Urothelium cell line (cell line): ENCODE measurements around the gene CRYZL1.
A peak's percentile ranks its signal among the peaks of the same experiment; 100 is the strongest.

ENCODE experiments used
- DNase-seq: peaks from one replicate; pipeline ENCODE4 v3.0.0; 2011; ENCODE audit warnings: low spot score, mixed read lengths
- FAIRE-seq: peaks from 2 replicates; lab custom pipeline; 2011; peaks lifted over from hg19 to GRCh38; lab: Jason Lieb, UNC

Gene CRYZL1

DNA sequence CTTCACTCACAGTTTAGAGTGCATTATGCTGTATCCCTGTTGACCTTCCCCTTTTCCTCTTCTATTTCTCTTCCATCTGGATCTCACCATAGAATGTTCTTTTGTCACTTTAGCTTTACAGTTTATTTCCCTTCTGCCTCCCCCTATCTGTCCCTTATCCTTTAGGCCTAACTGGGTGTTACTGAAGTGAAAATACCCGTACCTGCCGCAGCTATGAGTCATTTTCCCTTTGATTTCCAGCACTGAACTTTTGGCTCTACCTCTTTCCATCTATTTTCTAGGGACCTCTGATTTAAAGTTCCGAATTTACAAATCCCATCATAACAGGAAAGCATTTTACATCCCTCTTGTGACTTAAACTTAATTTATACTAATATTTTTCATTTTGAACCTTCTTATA, 20.5 kb upstream of the CRYZL1 start:
- no peak for FAIRE-seq
- no peak for DNase-seq

DNA sequence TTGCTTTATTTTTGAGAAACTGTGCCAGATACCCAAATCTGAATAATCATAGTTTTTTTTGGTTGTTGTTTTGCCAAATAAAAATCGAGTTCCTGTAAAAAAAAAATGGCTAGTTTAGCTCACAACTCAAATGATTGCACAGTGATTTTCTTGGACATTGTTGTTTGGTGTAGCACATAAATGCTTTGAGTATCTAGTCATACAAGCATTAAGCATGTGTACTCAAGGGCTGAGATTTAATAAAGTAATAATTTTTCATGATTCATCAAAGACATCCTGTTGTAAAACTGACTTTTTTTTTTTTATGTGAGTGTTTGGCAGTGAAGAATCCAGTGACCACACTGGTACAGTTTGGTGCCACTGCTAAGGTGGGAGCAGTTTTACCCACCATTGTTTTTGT, 19.6 kb upstream of the CRYZL1 start:
- no peak for FAIRE-seq
- no peak for DNase-seq

DNA sequence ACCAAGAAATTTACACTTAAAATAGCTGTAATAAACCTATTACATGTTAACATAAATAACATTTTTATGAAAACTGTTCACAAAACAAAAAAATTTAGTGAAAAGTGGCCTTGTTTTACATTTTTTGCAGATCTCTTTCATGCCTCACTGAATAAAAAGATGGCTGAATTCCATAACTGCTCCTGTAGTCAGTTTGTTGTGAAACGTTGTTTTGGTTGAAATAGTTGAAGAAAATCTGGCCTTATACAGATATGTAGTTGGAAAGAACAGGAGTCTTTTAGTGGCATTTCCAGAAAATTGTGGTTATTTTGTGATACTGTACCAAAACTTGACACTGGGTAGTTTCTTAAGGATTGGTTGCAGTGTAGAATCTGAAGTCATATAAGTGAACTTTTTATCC, 18.9 kb upstream of the CRYZL1 start:
- no peak for DNase-seq
- no peak for FAIRE-seq

DNA sequence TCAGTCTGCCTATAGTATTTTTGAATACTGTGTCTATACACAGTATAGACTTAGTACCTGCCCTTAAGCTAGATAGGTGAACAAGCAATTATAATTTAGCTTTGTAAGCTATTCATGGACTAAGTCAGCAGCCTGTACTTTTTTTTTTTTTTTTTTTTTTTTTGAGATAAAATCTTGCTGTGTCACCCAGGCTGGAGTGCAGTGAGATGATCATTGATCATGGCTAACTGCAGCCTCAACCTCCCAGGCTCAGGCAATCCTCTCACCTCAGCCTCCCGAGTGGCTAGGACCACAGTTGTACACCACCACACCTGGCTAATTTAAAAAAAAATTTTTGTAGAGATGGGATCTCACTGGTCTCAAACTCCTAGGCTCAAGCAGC, 18.0 kb upstream of the CRYZL1 start:
- DNase-seq: no peak
- no peak for FAIRE-seq

DNA sequence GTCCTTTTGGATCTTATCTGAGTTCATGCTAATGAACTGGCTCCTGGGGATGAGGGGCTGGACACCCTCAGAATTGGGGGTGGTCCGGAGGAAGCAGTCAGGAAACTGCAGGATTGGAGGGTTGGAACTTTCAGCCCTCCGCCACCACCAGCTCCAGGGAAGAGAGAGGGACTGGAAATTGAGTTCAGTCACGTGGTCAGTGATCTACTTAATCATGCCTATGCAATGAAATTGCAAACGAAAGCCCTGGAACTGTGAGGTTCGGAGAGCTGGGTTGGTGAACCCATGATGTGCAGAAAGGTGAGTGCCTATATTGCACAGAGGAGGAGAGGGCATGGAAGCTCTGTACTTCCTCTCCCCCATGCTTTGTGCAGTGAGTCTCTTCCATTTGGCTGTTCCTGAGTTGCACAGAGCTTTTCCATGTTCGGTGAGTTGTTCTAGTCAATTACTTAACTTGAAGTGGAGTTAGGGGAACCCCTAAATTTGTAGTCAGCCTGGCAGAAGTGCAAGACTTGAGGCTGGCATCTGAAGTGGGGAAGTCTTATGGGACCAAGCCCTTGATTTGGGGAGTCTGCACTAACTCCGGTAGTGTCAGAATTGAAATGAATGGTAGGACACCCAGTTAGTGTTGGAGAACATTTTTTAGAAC, 17.5 kb upstream of the CRYZL1 start:
- FAIRE-seq (no peak), DNase-seq (no peak)

DNA sequence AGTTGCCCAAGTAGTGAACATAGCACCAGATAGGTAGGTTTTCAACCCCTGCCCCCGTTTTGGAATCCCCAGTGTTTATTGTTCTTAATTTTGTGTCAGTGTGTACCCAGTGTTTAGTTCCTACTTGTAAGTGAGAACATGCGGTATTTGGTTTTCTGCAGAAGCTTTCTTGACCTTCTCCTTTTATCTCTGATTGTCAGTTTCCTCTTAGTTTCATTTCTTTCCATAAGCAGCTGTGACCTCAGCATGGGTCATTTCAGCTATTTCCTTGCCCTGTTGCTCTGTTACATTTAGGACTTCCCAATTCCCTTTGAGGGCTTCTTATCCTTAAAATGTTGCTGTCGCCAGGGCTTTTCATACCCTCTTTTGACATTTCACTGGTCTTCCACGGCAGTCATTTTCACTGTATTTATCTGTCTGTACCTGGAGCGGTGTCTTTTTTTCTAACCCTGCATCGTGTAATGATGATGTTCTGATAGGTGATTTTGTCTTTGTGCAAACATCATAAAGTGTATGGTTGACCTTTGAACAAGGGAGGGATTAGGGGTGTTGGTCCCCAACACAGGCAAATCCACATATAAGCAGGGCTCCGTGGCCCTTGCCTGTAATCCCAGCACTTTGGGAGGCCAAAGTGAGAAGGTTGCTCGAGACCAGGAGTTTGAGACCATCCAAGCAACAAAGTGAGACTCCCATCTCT, 15.7 kb upstream of the CRYZL1 start:
- FAIRE-seq: no peak
- DNase-seq: no peak

DNA sequence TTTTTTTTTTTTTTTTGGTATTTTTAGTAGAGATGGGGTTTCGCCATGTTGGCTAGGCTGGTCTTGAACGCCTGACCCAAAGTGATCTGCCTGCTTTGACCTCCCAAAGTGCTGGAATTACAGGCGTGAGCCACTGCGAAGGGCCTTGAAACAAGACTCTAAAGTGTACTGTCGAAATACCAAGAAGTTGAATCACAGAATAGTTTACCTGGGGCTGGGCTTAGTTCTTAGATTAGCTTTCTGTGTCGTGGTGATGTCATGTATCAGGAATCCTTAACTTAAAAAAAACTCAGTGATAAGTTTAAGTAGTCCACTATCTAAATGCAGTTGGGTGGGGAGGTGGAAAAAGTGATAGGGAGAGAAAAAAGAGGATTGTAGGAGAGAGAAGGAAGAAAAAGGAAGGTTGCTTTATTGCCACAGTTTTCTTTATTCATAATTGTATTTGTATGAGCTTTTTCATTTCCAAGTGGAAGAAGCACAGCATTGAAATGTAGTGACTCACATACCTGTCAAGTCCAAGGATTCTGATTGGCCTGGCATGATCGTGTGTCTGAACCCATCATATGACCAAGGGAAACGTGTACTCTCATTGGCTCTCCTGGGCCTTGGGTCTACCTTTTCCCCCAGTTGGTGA, 14.2 kb upstream of the CRYZL1 start:
- DNase-seq (peak; percentile 82), FAIRE-seq (no peak)

DNA sequence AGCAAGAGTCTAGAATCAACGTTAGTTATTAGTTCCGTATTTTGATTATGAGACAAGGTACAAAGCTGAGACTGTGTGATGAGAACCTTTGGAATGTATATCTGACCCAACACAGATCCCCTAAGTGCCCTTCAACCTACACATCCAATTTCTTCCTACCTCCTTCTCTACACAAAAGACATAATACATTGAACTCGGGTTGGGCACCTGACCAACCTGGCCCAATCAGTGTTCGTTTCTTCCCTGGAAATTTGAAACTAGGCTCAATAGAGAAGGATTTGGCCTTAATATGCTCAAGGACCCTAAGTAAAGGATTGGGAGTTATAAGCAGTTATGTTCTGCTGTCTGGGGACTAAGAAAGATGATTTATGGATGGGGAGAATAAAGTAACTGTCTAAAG, 12.9 kb upstream of the CRYZL1 start:
- no peak for FAIRE-seq

DNA sequence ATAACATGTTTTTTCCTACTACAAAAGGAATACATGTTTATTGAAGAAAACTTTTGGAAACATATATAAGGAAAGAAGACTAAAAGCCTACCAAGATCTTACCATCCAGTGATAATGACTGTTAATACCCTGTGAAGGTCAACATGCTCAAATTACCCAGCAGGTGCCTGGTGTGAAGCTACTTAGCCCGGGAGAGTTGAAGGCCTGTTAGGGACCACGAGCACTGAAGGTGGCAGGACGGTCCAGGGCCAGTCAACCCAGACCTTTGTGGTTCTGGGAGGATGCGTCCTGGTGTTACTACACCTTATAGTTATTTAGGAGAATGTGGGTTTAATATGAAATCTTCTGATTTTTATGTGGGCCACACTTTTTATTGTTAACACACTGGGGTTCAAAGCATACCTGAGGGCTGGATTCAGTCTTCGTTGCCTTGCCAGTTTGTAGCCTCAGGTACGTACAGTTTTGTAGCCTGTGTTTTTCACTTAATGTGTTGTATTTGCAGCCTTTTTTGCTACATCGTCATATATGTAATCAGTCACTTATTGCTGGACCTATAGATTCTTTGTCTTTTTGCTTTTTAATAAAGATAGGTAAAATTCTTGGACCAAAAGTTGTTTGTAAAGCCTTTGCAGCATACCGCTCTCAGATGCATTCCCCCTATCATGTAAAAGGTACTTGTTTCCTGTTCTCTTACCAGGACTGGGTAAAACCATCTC, 10.6 kb upstream of the CRYZL1 start:
- DNase-seq: no peak
- FAIRE-seq: no peak

More for the DNA sequence above, 12.9 kb upstream of the CRYZL1 start:
- no peak for DNase-seq

DNA sequence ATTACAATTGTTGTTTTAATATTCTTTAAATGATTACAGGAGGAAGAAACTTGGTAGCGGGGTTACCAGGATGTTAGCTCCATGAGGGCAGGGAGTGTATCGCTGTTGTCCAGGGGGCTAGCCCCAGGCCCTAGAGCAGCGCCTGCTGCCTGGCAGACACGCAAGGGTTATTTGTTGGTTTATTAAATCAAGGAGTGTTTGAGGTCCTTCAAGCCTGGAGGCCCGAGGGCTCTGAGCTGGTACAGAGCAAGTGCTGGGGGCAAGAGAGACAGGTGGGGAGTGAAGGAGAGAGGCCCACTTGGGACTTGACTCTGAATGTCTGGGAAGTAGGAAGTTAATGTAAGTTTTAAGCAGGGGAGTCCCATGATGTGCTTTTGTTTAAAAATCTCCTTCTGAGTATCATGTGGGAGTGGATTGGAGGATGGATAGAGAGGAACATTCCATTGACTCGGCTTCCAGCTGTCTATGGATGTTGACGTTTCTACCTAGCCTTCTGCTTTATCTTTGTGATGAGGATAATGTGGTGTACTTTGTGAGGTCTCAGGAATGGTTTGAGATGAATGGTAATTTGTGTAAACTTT, 9.5 kb upstream of the CRYZL1 start:
- FAIRE-seq: no peak
- no peak for DNase-seq

DNA sequence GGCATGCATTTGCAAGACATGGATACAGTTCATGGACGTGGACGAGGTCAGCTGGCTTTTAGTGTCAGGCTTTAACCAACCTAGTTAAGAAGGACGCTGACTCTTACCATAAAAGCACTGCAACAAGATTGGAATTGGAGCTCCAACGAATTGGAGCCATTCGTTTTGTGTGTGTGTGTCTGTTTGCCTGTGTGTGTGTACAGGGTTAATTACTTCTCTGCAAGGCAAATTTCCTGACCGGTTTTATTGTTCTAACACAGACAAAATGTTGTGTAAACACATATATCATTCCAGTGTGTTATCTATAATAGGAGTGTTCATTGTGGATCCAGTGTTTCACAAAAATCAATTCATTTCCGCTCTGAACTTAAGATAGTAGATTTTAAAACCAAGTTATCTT, 8.7 kb upstream of the CRYZL1 start:
- FAIRE-seq: no peak

DNA sequence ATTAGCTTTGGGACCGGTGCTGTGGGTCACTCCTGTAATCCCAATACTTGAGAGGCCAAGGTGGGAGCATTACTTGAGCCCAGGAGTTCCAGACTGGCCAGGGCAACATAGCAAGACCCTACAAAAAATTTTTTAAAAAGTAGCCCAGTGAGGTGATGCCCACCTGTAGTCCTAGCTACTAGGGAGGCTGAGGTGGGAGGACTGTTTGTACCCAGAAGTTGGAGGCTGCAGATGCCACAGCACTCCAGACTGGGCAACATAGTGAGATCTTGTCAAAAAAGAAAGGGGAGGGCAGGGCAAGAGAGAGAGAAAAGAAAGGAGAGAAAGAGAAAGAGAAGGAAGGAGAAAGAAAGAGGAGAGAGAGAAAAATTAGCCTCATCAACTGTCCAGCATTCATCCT, 7.0 kb upstream of the CRYZL1 start:
- no peak for FAIRE-seq
- DNase-seq: no peak

More for the DNA sequence above, 8.7 kb upstream of the CRYZL1 start:
- DNase-seq: no peak

DNA sequence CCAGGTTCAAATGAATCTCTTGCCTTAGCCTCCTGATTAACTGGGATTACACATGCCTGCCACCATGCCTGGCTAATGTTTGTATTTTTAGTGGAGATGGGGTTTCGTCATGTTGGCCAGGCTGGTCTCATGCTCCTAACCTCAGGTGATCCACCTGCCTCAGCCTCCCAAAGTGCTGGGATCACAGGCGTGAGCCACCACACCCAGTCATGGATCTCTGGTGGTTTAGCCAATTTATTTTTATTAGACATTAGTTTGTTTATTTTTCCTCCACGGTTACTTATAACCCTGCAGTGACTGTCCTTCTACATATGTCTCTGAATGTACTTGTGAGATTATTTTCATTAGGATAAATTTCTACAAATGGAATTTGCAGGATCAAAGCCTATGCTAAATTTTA, 6.0 kb upstream of the CRYZL1 start:
- no peak for FAIRE-seq
- DNase-seq: no peak

DNA sequence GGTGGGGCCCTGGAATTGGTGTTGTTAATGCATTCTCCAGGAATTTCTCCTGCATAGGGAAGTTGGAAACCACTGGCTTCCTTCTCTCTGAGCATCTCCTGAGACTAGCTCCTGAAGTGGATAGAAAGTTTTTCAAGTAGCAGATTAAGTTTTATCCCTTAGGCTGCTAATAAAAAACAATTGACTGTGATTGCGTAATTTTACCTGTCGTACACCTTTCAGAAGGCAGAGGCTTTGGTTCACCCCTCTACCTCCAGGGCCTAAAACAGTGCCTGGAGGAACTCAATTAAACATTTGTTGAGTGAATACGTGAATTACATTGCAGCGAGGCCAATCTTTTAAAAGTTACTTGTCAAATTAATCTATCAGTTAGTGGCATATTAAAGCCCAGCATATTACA, 4.2 kb upstream of the CRYZL1 start:
- DNase-seq (no peak), FAIRE-seq (no peak)

DNA sequence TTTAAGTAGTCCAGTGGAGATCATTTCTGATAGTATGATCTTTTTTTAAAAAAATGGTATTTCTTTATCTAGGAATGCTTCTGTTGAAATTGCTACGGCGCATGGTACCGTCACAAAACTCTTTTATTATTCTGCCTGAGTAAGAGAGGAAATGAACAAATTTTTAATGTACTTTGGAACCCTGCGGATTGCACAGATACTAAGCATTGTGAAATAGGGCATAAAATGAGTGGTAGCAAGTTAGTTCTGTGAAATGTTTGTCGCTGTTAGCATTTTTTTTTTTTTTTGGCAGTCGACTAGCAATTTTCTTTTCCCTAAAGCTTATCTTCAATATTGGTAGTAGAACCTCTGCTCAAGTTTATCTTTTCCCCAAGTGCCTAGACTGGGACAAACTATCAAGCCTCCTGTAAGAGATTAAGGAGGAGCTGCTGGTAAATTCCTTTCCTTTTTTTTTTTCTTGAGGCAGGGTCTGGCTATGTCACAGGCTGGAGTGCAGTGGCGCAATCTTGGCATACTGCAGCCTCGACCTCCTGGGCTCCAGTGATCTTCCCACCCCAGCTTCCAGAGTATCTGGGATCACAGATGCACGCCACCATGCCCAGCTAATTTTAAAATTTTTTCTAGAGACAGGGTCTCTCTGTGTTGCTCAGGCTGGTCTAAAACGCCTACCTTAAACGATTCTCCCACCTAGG, 3.0 kb upstream of the CRYZL1 start:
- no peak for DNase-seq
- FAIRE-seq: no peak

DNA sequence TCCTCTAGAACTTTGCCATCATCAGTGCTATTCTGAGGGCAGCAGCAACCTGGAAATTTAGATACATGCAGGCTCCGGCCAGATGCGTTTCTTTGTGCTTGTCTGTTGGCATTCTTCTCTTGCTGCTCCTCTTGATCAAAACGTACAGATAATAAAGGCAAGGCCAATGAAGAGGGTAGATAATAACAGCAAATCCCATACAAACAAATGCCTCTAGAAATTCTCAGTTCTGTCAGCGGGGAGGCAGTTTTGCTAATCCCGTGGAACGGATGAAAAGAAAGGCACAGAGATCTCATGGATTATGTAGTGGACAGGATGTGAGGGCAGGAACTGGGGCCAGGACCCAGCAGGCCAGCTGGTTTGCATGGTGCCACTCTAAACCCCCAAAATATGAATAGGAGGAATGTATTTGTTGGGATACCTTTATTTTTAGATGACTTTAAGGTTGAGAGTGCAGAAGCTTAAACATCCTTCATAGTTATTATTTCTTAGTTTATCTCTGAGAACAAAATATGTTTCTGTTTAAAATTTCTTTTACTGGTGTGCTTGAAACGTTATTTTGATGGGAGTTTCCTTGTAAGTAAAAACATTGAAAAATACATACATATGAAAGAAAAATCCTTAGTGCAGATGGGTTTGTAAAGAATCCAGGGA, 2.2 kb upstream of the CRYZL1 start:
- peak; percentile 13 for FAIRE-seq
- peak; percentile 6 for DNase-seq

DNA sequence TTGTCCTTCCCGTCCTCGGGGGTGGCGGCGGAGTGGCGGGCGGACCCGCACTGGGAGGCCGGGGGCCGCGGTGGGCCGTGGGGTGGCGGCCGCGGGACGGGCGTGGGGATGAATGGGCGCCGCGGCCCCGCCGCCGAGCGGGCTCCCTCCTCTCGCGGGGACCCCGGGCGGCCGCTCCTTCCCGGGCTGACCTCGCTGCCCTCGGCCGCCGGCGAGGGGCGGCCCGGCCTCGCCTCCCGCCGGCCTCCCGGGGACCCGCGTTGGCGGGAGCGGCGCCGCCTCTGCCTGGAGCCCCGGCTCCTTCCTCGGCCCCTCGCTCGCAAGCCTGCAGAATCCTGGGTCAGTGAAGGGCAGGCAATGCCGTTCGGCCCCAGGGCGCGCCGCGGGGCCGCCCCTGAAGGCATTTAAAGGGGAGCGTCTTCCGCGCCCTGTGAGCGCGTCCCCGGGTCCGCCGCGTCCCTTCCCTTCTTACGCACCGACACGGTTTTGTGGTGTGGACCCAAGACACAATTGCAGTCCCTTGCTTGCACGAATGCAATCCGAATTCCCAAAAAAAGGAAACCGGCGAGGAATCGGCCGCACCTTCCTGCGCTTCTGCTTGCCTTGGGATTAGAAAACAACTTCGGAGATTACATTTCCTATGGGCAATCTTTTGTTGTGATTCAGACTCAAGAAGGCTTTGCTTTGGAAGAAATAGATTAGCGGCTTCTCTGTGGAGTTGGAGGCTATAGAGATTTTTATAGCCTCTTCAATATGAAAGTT, 1.5 kb upstream of the CRYZL1 start:
- DNase-seq: peak; percentile 29
- no peak for FAIRE-seq

DNA sequence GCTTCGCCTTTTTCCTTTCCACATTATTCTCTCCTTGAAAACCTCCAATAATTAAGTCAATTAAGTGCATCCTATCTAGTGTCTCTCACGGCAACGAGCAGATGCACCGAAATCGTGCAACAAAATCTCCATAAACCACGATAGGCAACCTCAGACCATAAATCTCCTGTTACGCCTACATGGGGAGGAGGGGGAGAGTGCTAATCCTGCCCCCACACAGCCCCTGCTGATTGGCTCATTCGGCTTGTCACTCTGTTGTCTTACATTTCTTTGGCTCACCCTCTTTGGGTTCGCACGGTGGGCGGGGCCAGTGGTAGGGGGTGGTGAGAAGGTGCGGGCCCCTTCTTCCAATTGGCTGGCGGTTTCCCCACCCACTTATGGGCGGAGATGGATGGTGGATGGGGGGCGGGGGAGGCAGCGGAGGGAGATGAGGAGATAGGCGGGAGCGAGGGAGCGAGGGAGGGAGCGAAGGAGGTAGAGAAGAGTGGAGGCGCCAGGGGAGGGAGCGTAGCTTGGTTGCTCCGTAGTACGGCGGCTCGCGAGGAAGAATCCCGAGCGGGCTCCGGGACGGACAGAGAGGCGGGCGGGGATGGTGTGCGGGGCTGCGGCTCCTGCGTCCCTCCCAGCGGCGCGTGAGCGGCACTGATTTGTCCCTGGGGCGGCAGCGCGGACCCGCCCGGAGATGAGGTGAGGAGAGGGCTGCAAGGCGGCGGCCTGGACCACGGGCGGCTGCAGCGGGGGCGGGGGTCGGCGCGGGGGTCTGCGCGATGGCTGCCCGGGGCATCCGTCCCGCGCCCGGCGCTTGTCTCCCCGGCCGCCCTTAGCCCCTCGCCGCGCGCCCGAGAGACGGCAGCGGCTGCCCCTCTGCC, 720 bp upstream of the CRYZL1 start, which contains the start of gene ITSN1:
Gene ITSN1, plus strand, starts transcription at position 475 of the 869 bp plus-strand sequence. CDS start 76,328 bp downstream, outside the sequence.
- DNase-seq: peak; percentile 96
- peak; percentile 40 for FAIRE-seq
